ENCODE data around the gene SIGLEC5.

SIGLEC5 gene

DNA sequence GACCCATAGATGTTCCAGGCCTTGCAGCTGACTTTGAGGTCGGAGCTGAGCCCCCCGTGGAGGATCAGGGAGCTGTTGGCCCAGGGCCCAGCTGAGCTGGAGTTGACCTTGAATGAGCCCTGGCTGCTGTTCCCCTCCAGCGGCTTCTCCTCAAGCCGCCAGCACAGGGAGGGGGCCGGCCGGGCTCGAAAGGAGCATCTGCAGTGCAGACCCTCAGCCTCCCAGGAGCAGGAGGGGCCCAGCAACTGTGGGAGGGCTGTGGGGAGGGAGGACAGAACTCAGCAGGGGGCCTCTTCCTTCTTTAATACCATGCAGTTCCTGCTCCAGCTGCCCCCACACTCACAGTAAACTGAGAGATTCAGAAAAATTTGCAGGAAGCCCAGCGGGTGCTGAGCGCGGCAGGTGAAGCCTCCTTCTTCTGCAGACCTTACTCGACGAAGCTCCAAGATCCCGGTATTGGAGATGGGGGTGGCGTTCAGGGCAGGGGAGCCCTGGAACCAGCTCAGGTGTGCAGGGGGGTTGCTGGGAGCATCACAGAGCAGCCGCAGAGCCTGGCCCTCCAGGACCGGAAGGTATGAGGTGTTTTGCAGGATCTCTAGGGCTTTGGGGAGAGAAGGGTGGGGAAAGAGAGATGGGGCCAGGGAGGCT, 2.6 kb downstream of the SIGLEC5 start:
- DNase-seq (ENCODE audit: low spot score): no peak

DNA sequence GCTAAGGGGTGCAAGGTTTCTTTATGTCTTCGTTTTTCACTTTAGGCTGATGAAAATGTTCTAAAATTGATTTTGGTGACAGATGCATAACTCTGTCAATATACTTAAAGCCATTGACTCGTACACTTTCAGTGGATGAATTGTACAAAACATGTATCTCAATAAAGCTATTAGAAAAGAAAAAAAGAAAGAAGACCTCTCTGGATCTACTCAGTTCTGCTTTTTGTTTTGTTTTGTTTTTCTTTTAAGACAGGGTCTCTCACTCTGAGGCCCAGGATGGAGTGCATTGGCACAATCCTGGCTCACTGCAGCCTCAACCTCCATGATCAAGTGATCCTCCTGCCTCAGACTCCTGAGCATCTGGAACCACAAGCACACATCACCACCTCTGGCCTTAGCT, 3.5 kb downstream of the SIGLEC5 start:
- DNase-seq (ENCODE audit: low spot score): no peak

DNA sequence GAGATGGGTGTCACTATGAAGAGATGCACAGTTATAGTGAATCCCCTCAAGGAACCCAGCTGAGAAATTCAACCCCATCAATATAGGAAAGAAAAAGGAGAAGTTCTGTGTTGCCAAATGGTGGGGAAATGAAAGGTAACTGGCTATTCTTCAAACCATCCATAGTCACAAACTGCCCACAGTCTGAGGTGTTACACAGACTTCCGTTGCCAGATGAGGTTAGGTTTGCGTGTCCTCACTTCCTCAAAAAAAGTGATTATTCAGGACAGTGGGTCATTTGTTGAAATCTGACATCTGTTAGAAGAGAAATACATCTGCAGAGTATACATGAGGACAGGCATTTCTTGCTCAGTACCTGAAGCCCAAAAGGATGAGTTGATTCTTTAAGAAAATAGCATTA, 9.0 kb downstream of the SIGLEC5 start:
- no peak for DNase-seq (ENCODE audit: low spot score)

DNA sequence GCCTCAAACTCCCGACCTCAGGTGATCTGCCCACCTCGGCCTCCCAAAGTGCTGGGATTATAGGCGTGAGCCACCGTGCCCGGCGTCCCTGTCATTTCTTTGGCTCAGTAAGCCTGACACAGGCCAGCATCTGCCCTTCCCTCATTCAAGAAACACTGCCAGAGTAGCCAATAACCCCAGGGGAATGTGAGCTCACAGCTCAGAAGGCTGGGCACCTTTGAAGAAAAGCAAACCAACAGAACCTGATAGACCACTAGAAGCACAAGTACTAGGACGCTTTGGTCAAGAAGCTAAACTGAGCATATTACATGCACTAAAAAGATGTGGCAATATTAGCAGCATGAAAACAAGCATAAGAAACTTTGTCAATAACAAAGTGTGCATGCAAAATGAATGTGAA, 14.2 kb downstream of the SIGLEC5 start:
- DNase-seq (ENCODE audit: low spot score): no peak

DNA sequence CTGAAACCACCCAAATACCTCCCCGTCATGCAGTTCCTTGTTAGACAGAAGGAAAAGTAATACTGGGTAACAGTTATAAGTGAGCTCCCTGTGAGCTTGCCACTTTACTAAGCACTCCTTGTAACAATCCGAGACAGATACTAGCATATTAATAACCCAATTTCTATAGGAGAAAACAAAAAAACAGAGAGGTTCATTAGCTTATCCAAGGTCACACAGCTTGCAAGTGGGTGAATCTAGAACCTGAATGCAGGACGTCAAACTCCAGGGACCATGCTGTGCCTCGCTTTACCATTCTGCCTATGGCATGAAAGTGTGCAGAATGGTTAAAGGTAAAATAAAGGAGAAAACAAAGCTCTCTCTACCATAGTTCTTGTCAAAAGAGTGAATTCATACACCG, 15.4 kb downstream of the SIGLEC5 start:
- DNase-seq (ENCODE audit: low spot score): no peak

DNA sequence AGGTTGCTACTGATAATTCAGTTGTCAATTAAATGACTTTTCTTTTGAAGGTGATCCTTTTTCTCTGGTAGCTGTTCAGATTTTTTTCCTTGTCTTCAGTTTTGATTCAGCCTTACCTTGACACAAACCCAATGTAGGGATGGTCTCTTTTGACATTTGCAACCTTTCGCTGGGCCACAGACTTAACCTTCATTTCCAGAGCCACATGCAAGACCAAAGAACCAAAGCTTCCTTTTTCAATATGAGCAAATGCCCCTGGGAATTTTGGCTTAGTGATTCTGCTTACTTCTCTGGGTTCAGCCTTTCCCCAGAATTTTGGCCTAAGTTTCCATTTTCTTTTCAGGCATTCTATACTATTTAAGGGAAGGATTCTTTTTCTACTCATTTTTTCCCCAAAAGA, 19.6 kb downstream of the SIGLEC5 start:
- DNase-seq (ENCODE audit: low spot score): no peak

DNA sequence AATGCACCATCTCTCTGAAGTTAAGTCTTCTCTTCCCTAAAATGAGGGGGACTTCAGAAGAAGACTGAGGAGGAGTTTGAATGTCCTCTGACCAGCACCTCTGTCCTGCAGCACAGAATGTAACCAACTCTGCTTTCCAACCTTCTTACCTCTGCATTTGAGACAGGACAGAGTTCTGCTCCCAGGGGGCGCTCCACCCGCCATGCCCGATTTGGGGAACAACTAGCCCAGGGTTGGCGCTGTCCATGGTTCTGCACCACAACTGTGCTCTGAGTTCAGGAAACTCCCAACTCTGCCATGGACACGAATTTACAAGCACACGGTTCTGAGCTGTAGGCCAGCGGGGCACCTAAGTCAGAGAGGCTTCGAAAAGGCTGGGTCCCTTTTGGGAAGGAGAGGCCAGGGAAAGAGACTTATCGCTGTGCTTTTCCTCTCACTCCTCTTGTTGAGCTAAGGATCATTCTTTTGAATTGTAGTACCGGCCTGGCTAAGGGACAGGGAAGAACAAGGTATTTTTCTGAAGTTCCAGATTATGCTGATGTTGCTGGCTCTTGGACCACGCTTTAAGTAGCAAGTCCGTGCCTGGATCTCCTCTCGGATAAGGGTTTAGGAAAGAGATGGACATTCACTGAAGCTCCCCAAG, 22.2 kb downstream of the SIGLEC5 start:
- DNase-seq (ENCODE audit: low spot score): peak; percentile 74

DNA sequence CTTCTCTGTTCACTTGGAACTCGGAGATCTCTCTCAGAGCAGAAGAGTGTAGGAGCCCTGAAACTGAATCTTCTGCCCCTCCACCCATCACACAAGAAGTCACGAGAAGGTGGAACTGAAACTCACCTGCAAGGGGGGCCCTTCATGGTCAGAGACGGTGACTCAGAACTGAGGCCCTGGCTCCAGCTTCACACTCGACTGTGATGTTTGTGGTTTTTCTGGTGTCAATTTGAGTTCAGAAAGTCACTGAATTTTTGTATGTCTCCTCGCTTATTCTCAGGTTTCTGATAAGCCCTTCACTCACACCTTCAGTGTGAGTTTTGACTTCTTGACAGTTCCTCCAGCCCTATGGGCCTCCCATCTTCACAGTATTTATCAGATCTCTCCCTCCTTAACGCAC, 23.1 kb downstream of the SIGLEC5 start:
- DNase-seq (ENCODE audit: low spot score): no peak

DNA sequence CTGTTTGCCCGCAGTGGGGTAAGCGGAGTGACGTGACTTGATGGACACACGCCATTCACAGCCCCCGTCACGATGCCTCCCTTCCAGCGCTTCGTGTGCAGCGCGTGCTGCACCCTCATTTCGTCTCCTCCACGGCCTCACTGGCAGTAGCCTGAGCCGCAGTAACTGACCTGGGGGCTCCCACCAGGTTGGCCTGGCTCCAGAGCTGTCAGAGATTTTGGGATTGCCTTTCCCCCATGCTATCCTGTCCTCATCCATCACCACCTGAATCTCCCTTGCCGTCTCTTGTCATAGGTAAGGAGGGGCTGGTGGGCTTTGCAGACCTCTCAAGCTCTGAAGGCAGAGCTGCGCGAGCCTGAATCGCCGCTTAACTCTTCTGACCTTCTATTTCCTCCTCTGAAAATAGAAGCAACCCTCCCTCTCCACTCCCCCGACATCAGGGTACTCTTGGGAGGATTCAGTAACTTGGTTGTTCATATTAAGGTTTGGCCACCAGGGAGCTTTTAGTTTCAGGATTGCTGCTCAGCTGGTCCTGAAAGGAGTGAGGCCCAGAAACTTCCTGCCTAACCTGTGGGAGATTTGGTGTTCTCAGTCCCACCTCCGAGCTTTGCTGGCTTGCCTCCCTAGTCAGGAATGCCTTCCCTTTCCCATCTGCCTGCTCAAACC, 27.9 kb downstream of the SIGLEC5 start:
- no peak for DNase-seq (ENCODE audit: low spot score)

DNA sequence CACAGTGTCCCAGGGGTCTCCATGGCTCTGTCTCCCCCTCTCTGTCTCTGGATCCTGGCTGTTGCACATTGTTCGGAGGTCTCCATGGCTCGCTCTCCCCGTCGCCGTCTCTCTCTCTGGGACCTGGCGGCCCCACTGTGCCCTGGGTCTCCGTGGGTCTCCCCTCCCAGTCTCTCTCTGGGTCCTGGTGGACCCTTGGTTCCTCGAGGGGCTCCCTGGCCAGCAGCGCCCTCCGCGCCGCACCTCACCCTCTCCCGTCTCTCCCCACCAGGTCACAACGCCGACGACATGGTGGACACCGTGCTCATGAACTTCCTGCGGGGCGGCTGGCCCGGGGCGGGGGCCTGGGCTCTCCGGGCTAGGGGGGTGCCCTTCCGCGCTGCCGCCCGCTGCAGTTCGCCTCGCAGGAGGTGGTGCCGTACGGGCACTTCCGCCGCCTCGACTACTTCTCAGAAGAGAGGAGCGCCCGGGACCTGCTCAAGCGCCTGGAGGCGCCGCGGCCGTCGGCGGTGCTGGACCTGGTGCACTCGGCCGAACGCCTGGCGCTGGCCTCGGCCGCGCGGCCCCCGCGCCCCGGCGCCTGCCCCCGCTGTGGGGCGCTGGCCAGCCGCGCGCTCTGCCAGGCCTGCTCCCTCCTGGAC, 29.1 kb downstream of the SIGLEC5 start:
- DNase-seq (ENCODE audit: low spot score): no peak

DNA sequence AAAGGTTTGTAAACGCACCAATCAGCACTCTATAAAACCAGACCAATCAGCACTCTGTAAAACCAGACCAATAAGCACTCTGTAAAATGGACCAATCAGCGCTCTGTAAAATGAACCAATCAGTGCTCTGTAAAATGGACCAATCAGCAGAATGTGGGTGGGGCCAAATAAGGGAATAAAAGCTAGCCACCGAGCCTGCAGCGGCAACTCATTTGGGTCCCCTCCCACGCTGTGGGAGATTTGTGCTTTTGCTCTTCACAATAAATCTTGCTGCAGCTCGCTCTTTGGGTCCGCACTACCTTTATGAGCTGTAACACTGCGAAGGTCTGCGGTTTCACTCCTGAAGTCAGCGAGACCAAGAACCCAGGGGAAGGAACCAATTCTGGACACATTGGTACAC, 31.1 kb downstream of the SIGLEC5 start:
- no peak for DNase-seq (ENCODE audit: low spot score)

DNA sequence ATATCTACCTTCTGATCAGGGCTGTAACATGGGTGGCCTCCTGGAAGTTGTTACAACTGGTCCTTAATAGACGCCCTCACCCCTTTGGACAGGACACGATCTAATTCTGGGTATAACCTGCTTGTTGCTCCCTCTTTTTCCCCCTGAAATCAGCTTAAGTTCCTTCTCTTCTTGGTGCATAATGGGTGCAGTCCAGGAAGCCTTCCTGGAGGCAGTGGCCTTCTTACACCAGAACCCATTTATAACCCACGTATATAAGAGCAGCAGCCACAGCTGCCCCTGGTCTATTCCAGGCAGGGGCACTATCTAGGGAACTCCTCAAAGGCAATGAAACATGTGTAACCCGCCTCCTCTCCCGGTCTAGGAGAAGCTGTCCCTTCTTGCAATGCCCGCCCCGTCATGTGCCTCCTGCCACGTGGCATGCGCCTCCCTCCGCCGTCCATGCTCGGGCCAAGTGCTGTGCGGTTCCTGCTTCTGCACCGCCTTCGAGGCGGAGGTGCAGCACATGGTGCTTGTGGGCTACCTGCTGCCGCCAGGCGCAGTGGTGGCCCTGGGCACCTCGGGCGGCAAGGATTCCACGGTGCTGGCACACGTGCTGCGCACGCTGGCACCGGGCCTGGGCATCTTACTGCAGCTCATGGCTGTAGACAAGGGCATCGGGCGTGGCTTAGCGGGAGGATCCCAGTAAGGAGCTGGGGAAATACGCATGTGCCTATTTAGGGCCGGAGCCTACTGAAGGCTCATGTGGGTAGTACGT, 31.9 kb downstream of the SIGLEC5 start:
- no peak for DNase-seq (ENCODE audit: low spot score)

DNA sequence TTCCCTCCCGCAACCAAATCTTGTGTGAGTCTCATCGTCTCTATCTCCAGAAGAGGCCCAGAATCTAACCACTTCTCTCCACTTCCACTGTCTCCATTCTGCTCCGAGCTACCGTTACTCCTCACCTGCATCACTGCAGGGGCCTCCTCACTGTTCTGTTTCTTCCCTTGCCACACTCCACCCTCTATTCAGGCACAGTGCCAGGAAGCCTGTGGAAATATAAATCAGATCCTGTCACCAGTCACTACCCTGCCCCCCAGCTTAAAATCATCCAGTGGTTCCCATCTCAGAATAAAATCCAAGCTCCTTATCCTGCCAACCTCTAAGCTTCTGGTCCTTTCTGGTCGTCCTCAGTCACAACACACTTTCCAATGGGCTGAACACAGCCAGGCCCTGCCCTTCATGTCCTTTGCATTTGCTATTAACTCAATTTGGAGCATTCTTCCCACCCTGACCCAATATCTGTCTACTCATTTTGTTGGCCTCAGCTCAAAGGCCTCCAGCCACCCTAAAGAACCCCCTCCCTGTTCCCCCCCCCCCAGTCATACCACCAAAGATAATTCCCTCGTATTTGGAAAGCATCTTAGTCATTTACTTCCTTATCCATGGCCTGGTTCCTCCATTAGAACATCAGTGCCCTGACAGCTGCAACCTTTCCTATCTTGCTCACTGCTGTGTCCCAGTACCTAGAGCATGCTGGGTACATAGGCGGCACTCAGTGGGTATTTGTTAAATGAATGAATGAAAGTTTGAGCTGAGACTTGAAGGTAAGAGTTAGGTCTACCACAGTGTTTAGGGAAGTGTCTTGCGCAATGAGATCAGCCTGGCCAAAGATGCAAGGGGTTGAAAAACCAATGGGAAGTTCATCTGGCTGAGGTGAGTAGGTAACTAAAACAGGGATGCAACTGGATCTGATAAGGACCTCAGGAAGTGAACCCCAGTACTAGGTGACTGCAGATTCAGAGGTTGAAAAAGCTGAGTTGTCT, 34.7 kb downstream of the SIGLEC5 start:
- DNase-seq (ENCODE audit: low spot score): no peak

DNA sequence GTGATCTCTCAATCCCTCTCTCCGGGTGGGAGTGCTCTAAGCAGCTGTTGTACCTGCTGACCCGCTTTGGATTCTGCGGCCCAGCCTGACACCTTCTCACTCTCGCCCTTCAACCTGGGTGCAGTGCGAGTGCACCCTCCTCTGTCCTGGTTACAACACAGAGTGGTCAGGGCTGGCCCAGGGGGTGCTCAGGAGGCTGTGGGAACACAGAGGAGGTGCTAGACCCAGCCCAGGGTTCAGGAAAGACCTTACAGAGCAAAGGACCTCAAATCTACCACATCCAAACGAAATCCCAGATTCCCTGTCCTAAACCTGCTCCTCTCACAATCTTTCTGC, 35.5 kb downstream of the SIGLEC5 start:
- DNase-seq (ENCODE audit: low spot score): no peak

DNA sequence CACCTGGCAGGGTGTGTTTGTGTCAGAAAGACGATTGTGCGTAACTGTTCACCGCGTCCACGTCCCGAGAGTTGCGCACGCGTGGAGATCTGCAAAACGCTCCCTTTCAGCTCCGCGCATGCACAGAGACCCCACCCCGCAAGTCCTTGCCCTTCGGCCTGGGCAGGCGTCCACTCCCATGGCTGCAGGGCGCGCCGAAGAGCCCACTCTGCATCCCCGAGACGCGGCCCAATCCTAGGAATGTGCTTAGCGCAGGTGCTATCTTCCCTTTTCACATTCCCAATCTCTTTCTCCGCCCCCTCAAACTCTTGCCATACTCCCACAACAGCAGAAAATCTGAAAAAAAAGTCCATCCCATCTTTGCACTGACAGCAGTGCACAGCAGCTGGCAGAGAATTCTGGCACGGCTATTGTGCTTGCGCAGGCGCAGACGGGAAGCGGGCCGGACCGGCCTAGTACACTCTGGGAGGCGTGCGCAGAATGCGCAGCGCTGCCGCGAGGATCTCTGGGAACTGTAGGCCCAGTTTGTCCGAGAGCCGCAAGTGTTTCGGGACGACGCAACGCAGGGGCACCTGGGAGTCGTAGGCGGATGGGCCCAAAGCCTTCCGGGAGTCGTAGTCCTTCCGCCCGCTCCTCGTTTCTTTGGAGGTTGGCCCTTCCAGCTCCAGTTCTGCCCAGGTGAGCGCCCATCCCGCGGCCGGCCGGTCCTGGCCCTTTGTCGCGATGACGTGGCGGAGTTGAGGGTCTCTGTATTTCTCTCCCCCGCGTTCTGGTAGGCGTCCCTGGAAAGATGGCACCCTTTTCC, 36.0 kb downstream of the SIGLEC5 start:
- DNase-seq (ENCODE audit: low spot score): peak; percentile 96

DNA sequence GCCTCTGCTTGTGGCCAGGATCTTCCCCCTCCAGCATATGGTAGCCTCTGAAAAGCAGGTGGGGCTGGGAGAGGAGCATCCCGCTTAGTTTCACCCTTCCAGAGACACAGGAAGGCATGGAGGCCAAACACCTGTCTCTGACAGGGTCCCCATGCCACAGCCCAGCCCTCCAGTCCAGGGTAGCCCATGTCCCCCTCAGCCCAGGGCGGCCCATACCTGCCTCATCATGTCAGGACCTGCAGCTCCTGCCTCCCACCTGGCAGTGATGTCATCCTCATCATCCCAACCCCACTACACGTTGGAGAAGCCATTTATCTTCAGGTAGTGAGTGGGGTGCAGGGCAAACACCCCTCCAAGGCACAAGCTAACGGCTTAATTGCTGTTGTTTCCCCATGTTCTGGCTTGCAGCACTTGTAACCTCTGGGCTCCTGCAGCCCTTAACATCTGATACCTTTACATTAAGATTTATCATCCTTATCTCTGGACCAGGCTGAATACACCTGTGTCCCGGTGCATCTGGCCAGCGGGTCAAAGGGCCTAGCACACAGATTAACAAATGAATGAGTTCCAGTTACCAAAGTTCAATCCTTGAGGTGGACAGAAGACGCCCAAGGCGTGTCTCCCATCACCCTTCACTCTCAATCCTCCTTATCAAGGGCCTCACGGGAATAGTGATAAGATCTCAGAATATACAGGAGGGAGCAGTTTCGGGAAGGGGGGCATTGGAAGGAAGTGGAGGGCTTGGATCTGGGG, 36.9 kb downstream of the SIGLEC5 start:
- DNase-seq (ENCODE audit: low spot score): no peak

DNA sequence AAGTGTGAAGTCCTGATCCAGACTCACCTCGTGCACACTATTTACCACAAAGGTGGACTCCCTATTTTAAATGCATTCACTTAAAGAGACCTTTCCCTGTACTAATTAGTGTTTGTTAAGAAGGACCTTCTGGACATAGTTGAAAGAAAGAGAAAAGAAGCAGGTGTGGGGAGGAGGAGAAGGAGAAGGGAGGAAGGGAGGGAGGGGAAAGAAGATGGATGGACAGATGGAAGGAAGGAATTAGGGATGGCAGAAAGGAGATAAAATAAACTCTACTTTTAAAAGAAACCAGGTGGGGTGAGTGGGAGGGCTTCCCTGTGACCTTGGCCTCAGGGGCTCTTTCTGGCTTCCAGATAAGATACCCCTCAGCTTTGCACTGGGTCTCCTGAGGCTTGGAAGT, 37.7 kb downstream of the SIGLEC5 start:
- no peak for DNase-seq (ENCODE audit: low spot score)

DNA sequence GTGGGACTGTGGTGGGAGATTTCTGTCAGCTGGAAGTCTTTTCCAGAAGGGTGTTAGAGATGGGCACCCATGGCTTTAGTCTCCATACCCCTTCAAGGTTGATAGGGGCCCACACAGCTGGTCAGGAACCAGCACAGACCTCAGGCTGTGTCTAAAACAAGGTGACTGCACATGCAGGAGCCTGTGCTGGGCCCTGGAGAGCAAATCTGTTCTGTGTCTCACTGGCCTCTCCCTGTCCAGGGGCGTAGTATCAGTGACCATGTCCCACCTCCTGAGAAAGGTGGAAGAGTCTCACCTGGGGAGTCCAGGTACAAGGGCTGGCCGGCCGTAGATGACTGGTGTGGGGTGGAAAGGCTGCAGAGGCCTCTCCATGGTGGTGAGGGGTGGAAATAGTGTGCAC, 39.8 kb downstream of the SIGLEC5 start:
- DNase-seq (ENCODE audit: low spot score): no peak

DNA sequence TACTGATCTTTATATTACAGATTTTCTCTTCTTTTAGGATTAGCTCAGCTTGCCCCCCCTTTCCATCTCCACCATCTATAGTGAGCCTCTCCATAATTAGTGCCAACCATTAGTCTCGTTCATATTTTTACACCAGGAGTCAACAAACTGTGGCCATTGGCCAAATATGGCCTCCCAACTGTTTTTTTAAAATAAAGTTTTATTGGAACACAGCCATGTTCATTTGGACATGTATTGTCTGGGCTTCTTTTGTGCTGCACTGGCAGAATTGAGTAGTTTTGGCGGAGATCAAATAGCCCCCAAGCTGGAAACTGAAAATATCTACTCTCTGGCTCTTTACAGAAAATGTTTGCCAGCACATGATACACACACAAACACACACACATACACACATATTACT, 40.7 kb downstream of the SIGLEC5 start:
- no peak for DNase-seq (ENCODE audit: low spot score)
